ENCODE results near the gene MUC2.
"Not testable (repeated sequence)": the region's sequence is repeated elsewhere in the genome, so short reads cannot be mapped to it uniquely, and the experiment has no call there.

MUC2 gene

GRCh38 chr11:1108246-1108900 lies 33.7 kb downstream of the MUC2 start:
- no peak for DNase-seq

- DNase-seq, result no peak
Observed at GRCh38 chr11:1109101-1109917, 34.6 kb downstream of the MUC2 start.

- DNase-seq, result no peak
Observed at GRCh38 chr11:1109918-1110705, 35.4 kb downstream of the MUC2 start.

GRCh38 chr11:1111545-1112212 lies 37.0 kb downstream of the MUC2 start:
- no peak for DNase-seq

GRCh38 chr11:1112351-1113191 lies 37.9 kb downstream of the MUC2 start:
- DNase-seq, result no peak

GRCh38 chr11:1113405-1114201 lies 38.9 kb downstream of the MUC2 start:
- DNase-seq, result no peak

- DNase-seq, result not testable (repeated sequence)
Observed at GRCh38 chr11:1115292-1115691, 40.6 kb downstream of the MUC2 start.

GRCh38 chr11:1116104-1116503 lies 41.4 kb downstream of the MUC2 start:
- no peak for DNase-seq

- DNase-seq, result no peak
Observed at GRCh38 chr11:1116666-1117390, 42.2 kb downstream of the MUC2 start.

- no peak for DNase-seq
Observed at GRCh38 chr11:1117992-1118391, 43.3 kb downstream of the MUC2 start.

GRCh38 chr11:1118755-1119603 lies 44.3 kb downstream of the MUC2 start:
- no peak for DNase-seq

- no peak for DNase-seq
Observed at GRCh38 chr11:1119604-1120146, 45.0 kb downstream of the MUC2 start.

- DNase-seq, result no peak
Observed at GRCh38 chr11:1120532-1121330, 46.1 kb downstream of the MUC2 start.

GRCh38 chr11:1121331-1121812 lies 46.7 kb downstream of the MUC2 start:
- no peak for DNase-seq

- no peak for DNase-seq
Observed at GRCh38 chr11:1121813-1122663, 47.4 kb downstream of the MUC2 start.

- DNase-seq, result no peak
Observed at GRCh38 chr11:1122664-1123002, 48.0 kb downstream of the MUC2 start.

GRCh38 chr11:1123970-1124369 lies 49.3 kb downstream of the MUC2 start:
- DNase-seq, result no peak
